Measurements from ENCODE around the gene TSPAN5.

TSPAN5 gene

GRCh38 chr4:98517218-98518021 is 141.0 kb downstream of the TSPAN5 start:
- no peak for DNase-seq (ENCODE audit: low read depth)

DNA sequence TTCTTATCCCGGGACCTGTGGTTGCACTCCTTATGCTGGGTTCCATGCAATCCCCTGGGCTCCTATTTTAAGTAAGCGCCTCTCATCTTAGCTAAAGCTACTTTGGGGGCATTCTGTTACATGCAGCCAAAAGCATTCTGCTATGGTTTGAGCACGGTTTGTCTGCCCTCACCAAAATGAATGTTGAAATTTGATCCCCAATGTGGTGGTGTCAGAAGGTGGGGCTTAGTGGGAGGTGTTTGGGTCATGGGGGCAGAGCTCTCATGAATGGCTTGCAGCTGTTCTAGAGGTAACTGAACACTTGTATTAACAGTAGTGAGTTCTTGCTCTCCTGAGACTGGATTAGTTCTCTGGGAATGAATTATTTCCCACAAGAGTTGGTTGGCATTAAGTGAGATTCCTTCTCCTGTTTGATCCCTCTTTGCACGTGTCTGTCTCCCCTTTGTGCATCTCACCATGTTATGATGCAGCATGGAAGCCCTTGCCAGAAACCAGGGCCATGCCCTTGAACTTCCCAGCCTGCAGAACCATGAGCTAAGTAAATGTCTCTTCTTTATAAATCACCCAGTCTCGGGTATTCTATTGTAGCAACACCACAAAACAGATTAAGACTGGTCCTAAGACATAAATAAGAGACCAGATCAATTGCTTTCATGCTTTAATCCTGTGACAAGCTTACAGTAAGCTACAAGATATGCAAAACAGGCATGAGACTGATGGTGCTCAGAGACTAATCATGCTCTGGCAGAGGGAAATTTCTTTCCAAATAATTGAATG is 141.8 kb downstream of the TSPAN5 start:
- DNase-seq (ENCODE audit: low read depth) = peak; percentile 22

GRCh38 chr4:98516042-98516440 is 142.4 kb downstream of the TSPAN5 start:
- DNase-seq (ENCODE audit: low read depth) = peak; percentile 92

GRCh38 chr4:98515470-98515809 is 143.0 kb downstream of the TSPAN5 start:
- DNase-seq (ENCODE audit: low read depth) = peak; percentile 52

DNA sequence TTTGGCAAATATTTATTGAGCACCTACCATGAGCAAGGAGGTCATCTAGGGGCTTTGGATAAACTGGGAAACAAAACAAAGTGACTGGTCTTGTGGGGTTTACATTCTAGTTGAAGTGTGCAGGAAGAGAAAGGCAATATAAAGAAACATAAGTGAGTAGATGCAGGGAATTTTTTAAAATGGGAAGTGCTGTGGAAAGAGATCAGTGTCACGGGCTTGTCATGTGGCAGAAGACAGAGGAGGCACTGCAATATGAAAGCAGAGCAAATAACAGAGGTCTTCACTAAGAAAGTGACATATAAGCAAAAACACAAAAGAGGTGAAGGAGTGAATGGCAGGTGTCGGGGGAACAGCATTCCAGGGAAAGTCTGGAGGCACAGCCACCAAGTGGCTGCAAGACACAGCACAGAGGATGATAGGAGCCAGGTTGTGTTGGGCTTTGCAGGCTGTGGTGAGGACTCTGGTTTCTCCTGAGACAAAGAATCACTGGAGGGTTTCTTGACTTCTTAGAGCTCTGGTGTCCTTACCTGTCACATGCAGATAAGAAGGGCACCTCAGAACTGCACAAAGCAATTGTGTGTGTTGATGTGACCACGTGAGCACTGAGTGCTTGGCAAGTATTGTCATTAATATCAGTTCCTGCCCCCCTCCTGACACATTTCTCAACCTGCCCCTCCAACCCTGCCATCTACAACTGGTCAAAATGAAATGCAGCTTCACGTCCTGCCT is 143.5 kb downstream of the TSPAN5 start:
- DNase-seq (ENCODE audit: low read depth) = no peak

GRCh38 chr4:98512918-98513317 is 145.5 kb downstream of the TSPAN5 start:
- DNase-seq (ENCODE audit: low read depth) = no peak

DNA sequence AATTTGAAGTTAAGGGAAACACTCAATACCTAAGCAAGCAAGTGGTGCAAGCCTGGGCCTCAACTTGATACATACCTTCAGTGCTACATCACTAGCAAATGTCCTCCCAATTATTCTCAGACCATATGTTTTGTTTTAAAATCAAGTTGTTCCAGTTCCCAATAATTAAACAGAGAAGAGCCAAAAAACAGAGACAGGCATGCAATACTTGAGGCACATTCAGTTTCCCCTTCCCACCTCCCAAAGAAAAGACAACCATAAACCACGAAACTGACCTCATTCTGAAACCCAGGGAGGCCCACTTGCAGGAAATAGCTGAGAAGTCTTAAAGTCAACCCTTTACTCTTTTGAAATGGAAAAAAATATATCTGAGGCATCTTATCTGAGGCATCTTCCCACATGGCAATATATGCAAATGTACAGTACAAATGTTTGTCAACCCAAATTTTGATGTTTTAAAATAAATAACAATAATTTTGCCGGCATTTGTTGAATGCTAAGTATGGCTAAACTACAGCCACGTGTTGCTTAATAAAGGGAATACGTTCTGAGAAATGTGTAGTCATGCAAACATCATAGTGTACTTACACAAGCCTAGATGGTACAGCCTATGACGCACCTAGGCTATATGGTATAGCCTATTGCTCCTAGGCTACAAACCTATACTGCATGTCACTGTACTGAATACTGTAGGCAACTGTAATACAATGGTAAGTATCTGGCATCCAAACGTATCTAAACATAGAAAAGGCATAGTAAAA is 147.5 kb downstream of the TSPAN5 start:
- DNase-seq (ENCODE audit: low read depth) = peak; percentile 72

- DNase-seq (ENCODE audit: low read depth) = no peak
Measured at GRCh38 chr4:98510340-98510739, 148.1 kb downstream of the TSPAN5 start.

- DNase-seq (ENCODE audit: low read depth) = no peak
Measured at GRCh38 chr4:98509721-98510120, 148.7 kb downstream of the TSPAN5 start.

DNA sequence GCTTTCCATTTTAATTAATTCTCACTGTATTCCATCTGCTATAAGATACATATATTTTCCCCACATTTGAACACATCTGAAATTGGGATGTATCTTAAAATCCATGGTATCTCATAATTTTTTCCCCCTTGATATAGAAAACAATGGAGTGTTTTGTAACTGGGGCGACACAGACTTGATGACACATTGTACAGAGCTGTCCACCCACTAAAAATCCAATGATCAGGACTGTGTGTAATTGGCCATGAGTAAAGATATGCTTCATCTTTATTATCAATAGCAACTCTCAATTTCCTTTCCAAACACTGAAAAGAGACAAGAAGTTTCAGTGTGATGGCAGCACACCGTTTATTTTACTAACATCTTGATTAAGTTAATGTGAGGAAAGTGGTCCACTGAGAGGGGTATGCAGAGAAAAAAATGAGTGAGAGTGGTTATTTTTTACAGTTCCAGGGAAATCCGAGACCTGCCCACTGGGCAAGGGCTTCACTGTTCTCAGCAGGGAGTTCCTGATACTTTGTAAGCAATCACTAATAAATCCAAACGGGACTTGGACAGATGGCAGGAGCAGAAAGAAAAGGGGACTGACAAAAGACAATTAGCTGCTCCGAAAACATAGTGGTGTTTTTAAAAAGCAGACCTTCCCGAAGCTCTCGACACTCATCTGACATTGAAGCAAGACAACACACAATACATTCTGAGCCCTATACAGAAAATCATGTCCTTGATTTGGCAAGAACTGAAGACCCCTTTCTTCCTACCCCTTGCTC is 149.4 kb downstream of the TSPAN5 start:
- DNase-seq (ENCODE audit: low read depth) = peak; percentile 16

GRCh38 chr4:98508248-98508647 is 150.2 kb downstream of the TSPAN5 start:
- DNase-seq (ENCODE audit: low read depth) = no peak

DNA sequence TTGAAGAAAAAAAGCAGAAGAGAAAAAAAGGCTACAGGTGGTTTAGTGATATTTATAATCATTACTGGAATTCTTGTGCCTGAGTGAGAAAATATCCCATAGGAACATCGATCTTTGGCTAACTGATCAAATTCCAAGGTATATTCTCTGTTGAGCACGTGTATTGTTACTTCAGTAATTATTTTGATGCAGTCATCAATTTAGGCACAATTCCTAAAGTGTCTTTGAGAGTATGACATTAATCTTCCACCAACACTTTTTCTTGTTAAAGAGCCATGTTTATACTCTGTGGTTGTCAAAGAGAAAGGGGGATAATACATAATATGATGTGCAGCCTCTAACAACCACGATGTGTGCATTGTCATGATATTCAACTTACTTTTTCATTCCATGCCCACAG is 151.1 kb downstream of the TSPAN5 start:
- DNase-seq (ENCODE audit: low read depth) = no peak

GRCh38 chr4:98506462-98507132 is 151.8 kb downstream of the TSPAN5 start:
- peak; percentile 16 for DNase-seq (ENCODE audit: low read depth)

- DNase-seq (ENCODE audit: low read depth) = no peak
Measured at GRCh38 chr4:98505992-98506391, 152.4 kb downstream of the TSPAN5 start.

GRCh38 chr4:98504091-98504490 is 154.3 kb downstream of the TSPAN5 start:
- DNase-seq (ENCODE audit: low read depth) = no peak

DNA sequence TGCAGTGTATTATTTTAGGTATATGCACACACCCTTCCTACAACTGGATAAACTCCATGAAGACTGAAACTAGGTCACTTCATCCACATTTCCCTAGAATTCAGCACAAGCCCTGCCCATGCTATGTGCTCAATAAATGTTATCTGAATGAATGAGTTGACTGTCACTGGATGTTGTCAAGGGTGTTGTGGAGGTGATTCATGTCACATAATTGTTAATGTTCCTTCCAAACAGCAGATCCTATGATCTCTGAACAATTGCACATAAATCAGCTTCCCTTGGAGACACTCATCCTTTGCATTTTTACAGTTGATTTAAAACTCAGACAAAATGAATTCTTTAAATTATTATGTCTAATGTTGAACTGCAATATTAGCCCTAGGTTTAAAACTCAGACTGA is 154.7 kb downstream of the TSPAN5 start:
- DNase-seq (ENCODE audit: low read depth) = no peak

GRCh38 chr4:98502624-98503023 is 155.8 kb downstream of the TSPAN5 start:
- DNase-seq (ENCODE audit: low read depth) = no peak

DNA sequence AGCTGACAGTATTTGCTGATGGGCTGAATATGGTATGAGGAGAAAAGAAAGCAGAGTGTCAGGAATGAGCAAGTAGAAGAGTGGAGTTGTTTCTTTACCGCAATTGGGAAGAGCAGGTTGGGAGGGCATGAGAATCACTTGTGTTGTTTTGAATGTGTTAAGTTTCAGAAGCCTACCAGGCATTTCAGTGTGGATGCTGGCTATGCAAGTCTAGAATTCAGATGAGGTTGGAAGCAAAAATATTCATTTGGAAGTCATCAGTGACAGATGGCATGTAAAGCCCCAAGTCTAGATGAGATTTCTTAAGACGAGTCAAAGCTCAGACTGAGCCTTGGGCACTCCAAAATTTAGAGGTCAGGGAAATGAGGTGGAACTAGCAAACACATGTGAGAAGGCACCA is 156.4 kb downstream of the TSPAN5 start:
- DNase-seq (ENCODE audit: low read depth) = no peak

GRCh38 chr4:98501383-98501782 is 157.0 kb downstream of the TSPAN5 start:
- DNase-seq (ENCODE audit: low read depth) = peak; percentile 49

- no peak for DNase-seq (ENCODE audit: low read depth)
Measured at GRCh38 chr4:98498774-98499173, 159.6 kb downstream of the TSPAN5 start.
